ENCODE data around the gene PRSS56. TPM values are rescaled to one million over a fixed set of nuclear protein-coding genes. Genes with fewer than 3 reads are reported as not detected.

The PRSS56 gene
- polyA plus RNA-seq, 3 donors, result not detected

DNA sequence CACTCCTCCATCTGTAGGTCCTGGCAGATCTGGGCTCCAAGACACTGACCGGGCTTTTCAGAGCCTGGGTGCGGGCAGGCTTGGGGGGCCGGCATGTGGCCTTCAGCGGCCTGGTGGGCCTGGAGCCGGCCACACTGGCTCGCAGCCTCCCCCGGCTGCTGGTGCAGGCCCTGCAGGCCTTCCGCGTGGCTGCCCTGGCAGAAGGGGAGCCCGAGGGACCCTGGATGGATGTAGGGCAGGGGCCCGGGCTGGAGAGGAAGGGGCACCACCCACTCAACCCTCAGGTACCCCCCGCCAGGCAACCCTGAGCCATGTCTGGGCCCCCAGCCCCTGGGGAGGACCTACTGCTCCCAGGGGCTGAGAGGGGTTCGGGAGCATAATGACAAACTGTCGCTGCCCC, 5.0 kb downstream of the PRSS56 start:
- Histone ChIP-seq H3K27ac (ENCODE audit: low read depth in 1 of 2, low read length in 2 of 2) (no peak overlapping the region), H3K9ac (ENCODE audit: insufficient read depth, low read length, poor library complexity, severe bottlenecking) (no peak overlapping the region), H3K4me2 (replicated peaks; ENCODE audit: extremely low read depth, low read length, poor library complexity, severe bottlenecking) (no peak overlapping the region), H3K4me3 (replicated peaks in 1 of 3; ENCODE audit: low read depth in 2 of 3, low read length in 3 of 3) (no peak overlapping the region), H3K36me3 (replicated peaks in 1 of 2; ENCODE audit: control insufficient read depth in 1 of 2, insufficient read depth in 2 of 2, low read length in 2 of 2) (no peaks in the 10 kb centered on the region), H4K20me1 (ENCODE audit: insufficient read depth, low read length) (no peaks in the 10 kb centered on the region), H3K79me2 (ENCODE audit: insufficient read depth, low read length) (no peaks in the 10 kb centered on the region), H3K4me1 (ENCODE audit: control insufficient read depth in 1 of 2, insufficient read depth in 2 of 2, low read length in 2 of 2) (peaks cover 4 to 21% of the 10 kb centered on the region in 2 donors), H2AFZ (ENCODE audit: insufficient read depth, low read depth, low read length, poor library complexity, severe bottlenecking) (no peak overlapping the region), H3K9me3 (replicated peaks in 1 of 2; ENCODE audit: control insufficient read depth in 1 of 2, insufficient read depth in 1 of 2, low read length in 2 of 2) (peaks cover 0 to 5% of the 10 kb centered on the region in 2 donors), H3K27me3 (ENCODE audit: control insufficient read depth in 2 of 2, insufficient read depth in 2 of 2, low read length in 2 of 2) (peaks cover 24 to 56% of the 10 kb centered on the region in 2 donors)
- H3K27ac Mint-ChIP-seq, result no peak overlapping the region
- peaks cover 12% of the 10 kb centered on the region for H3K4me1 Mint-ChIP-seq
- peaks cover 0 to 10% (median 0%) of the 10 kb centered on the region in 7 donors for H3K9me3 Mint-ChIP-seq
- DNase-seq, result no peak
- intact Hi-C loops (cut with micrococcal nuclease), result no loop called here
- peaks cover 38 to 69% (median 52%) of the 10 kb centered on the region in 3 donors for H3K27me3 Mint-ChIP-seq (ENCODE audit: low read depth in 3 of 3)
- 93% methylated on average over 10 of the region's 14 CpGs for WGBS (ENCODE audit: insufficient coverage)
- TF ChIP-seq, protein P1, sequence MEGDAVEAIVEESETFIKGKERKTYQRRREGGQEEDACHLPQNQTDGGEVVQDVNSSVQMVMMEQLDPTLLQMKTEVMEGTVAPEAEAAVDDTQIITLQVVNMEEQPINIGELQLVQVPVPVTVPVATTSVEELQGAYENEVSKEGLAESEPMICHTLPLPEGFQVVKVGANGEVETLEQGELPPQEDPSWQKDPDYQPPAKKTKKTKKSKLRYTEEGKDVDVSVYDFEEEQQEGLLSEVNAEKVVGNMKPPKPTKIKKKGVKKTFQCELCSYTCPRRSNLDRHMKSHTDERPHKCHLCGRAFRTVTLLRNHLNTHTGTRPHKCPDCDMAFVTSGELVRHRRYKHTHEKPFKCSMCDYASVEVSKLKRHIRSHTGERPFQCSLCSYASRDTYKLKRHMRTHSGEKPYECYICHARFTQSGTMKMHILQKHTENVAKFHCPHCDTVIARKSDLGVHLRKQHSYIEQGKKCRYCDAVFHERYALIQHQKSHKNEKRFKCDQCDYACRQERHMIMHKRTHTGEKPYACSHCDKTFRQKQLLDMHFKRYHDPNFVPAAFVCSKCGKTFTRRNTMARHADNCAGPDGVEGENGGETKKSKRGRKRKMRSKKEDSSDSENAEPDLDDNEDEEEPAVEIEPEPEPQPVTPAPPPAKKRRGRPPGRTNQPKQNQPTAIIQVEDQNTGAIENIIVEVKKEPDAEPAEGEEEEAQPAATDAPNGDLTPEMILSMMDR (IDR thresholded peaks at IDR 0.05), result no peak
- H3K4me3 Mint-ChIP-seq, result peak overlapping the region in 1 of 2 donors; percentile 35
- H3K36me3 Mint-ChIP-seq, result peaks cover 0 to 2% of the 10 kb centered on the region in 2 donors

DNA sequence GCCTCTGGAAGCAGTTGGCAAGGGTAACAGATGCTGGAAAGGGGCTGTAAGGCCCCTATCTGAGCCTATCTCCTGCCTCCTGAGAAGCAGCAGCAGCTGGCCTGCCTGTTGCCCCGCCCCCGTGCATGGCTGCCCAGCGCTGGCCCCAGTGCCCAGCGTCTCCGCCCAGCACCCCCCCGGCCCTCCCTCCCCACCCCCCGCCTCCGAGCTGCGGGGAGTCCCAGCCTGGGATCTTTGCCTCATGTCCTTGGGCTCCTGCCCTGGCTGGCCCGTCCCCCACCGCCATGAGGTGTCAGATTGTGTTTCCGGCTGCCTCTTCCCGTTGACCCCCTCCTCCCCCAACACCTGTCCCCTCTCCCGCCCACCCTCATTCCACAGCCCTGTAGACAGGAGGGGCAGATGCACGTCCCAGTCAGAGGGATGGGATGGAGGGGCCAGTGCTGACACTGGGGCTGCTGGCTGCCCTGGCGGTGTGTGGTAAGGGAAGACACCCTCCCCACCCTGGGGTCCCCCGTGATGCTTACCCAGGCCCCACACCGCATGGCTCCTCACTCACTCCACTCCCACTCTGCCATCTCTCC, 5.7 kb downstream of the PRSS56 start, which contains the start of gene CHRND:
Gene CHRND (plus strand): TSS at position 370 of the 581 bp plus-strand sequence. CDS start 56 bp downstream, at position 426.
- Histone ChIP-seq H3K27me3 (ENCODE audit: control insufficient read depth in 2 of 2, insufficient read depth in 2 of 2, low read length in 2 of 2) (peaks cover 24 to 51% of the 10 kb centered on the region in 2 donors), H3K4me1 (ENCODE audit: control insufficient read depth in 1 of 2, insufficient read depth in 2 of 2, low read length in 2 of 2) (peaks cover 4 to 21% of the 10 kb centered on the region in 2 donors), H3K79me2 (ENCODE audit: insufficient read depth, low read length) (no peaks in the 10 kb centered on the region), H4K20me1 (ENCODE audit: insufficient read depth, low read length) (no peaks in the 10 kb centered on the region), H3K9me3 (replicated peaks in 1 of 2; ENCODE audit: control insufficient read depth in 1 of 2, insufficient read depth in 1 of 2, low read length in 2 of 2) (peaks cover 0 to 5% of the 10 kb centered on the region in 2 donors), H3K4me2 (replicated peaks; ENCODE audit: extremely low read depth, low read length, poor library complexity, severe bottlenecking) (no peak within 1 kb of the TSS), H3K36me3 (replicated peaks in 1 of 2; ENCODE audit: control insufficient read depth in 1 of 2, insufficient read depth in 2 of 2, low read length in 2 of 2) (no peaks in the 10 kb centered on the region), H3K9ac (ENCODE audit: insufficient read depth, low read length, poor library complexity, severe bottlenecking) (no peak within 1 kb of the TSS), H2AFZ (ENCODE audit: insufficient read depth, low read depth, low read length, poor library complexity, severe bottlenecking) (no peak within 1 kb of the TSS), H3K4me3 (replicated peaks in 1 of 3; ENCODE audit: low read depth in 2 of 3, low read length in 3 of 3) (no peak within 1 kb of the TSS), H3K27ac (ENCODE audit: low read depth in 1 of 2, low read length in 2 of 2) (no peak within 1 kb of the TSS)
- peak within 1 kb of the TSS in 1 of 2 donors; percentile 35 for H3K4me3 Mint-ChIP-seq
- intact Hi-C loops (cut with micrococcal nuclease), result no loop called here
- H3K9me3 Mint-ChIP-seq, result peaks cover 0 to 10% (median 0%) of the 10 kb centered on the region in 7 donors
- H3K27me3 Mint-ChIP-seq (ENCODE audit: low read depth in 3 of 3), result peaks cover 38 to 65% (median 48%) of the 10 kb centered on the region in 3 donors
- no peak for DNase-seq
- H3K27ac Mint-ChIP-seq, result no peak within 1 kb of the TSS
- H3K36me3 Mint-ChIP-seq, result peaks cover 0 to 2% of the 10 kb centered on the region in 2 donors
- H3K4me1 Mint-ChIP-seq, result peaks cover 12% of the 10 kb centered on the region
- TF ChIP-seq, protein P1 (IDR thresholded peaks at IDR 0.05), result no peak
- 20% methylated on average over 1 of the region's 18 CpGs for WGBS (ENCODE audit: insufficient coverage)

Data from CD14-positive monocyte (primary cell).